Muscle of leg (tissue), 11 donors: ENCODE measurements around the gene CNPY4. TPM values are rescaled to one million over a fixed set of nuclear protein-coding genes. Genes with fewer than 3 reads are reported as not detected.
A peak's percentile ranks its signal among the peaks of the same experiment; 100 is the strongest.

ENCODE experiments used
- DNase-seq: peaks from one replicate; pipeline ENCODE4 v3.0.0; 2013
- H3K27ac ChIP-seq: one replicate; pipeline ENCODE4 v1.5.1; 2013; ENCODE audit warnings: mild to moderate bottlenecking, low read length, control low read depth
- H3K27me3 ChIP-seq: one replicate; pipeline ENCODE4 v1.6.1; 2013; ENCODE audit warnings: low read length; ENCODE audit not compliant: control insufficient read depth, insufficient read depth
- H3K36me3 ChIP-seq: one replicate; pipeline ENCODE4 v1.6.1; 2013; ENCODE audit warnings: low read length; ENCODE audit not compliant: control insufficient read depth, insufficient read depth
- H3K4me1 ChIP-seq: one replicate; pipeline ENCODE4 v1.6.1; 2013; ENCODE audit warnings: low read length; ENCODE audit not compliant: control insufficient read depth, insufficient read depth
- H3K4me3 ChIP-seq: one replicate; pipeline ENCODE4 v1.5.1; 2013; ENCODE audit warnings: low read length, control low read depth
- H3K9me3 ChIP-seq: replicated peaks from 2 replicates; pipeline ENCODE4 v1.6.1; 2013; ENCODE audit warnings: low read depth, low read length; ENCODE audit not compliant: control insufficient read depth
- WGBS: methylation state at CpG from one replicate; pipeline ENCODE4 v1.1.5; 2013; ENCODE audit warnings: missing lambda C conversion rate; ENCODE audit not compliant: insufficient coverage; 5-methylcytosine and 5-hydroxymethylcytosine counted together
- polyA plus RNA-seq, 8 donors: library from polyadenylated mRNA; unstranded; fragments of 120-200 nt; gene quantifications; one replicate each; pipeline versions ENCODE4 v1.2.1 to v1.2.3, GENCODE V29; 2013; ENCODE audit warnings: inconsistent platforms in 1 of 8, low replicate concordance in 1 of 8; ENCODE audit not compliant: insufficient read length in 8 of 8, insufficient read depth in 1 of 8
- total RNA-seq: library from RNA; stranded (reverse); fragments of 120-200 nt; gene quantifications from one replicate; pipeline ENCODE4 v1.2.4, GENCODE V29; 2013

CNPY4 gene
- total and polyA plus RNA-seq, 9 donors: 31.0 to 56.4 (median 44.4) TPM

- DNase-seq: peak; percentile 100
- peaks cover 57% of the 10 kb centered on the region for H3K36me3 ChIP-seq
- H3K9me3 ChIP-seq: no peaks in the 10 kb centered on the region
- peak within 1 kb of the TSS; percentile 92 for H3K27ac ChIP-seq
- peak within 1 kb of the TSS; percentile 93 for H3K4me3 ChIP-seq
- peaks cover 22% of the 10 kb centered on the region for H3K4me1 ChIP-seq
- H3K27me3 ChIP-seq: no peaks in the 10 kb centered on the region
- under 1% methylated on average over 79 of the region's 80 CpGs for WGBS
These were observed 18.2 kb upstream of the CNPY4 start, which contains the start of the genes AP4M1 and MCM7 for GRCh38 chr7:100101016-100101862. Gene AP4M1, plus strand, starts transcription at chr7:100101643. Its CDS starts 72 bp downstream, at chr7:100101715. Gene MCM7, minus strand, starts transcription at chr7:100101397. Its CDS starts 103 bp downstream, at chr7:100101294.

- DNase-seq: no peak
- Histone ChIP-seq H3K27ac (no peak overlapping the region), H3K4me1 (peaks cover 22% of the 10 kb centered on the region), H3K4me3 (no peak overlapping the region), H3K9me3 (no peaks in the 10 kb centered on the region), H3K27me3 (no peaks in the 10 kb centered on the region), H3K36me3 (peaks cover 56% of the 10 kb centered on the region)
- WGBS: 93% methylated on average over 10 of the region's 17 CpGs
These were observed 16.2 kb upstream of the CNPY4 start for GRCh38 chr7:100102950-100103840.

- Histone ChIP-seq H3K36me3 (peaks cover 59% of the 10 kb centered on the region), H3K4me1 (peaks cover 10% of the 10 kb centered on the region), H3K9me3 (no peaks in the 10 kb centered on the region), H3K27me3 (no peaks in the 10 kb centered on the region), H3K27ac (no peak overlapping the region), H3K4me3 (no peak overlapping the region)
- 95% methylated on average over 3 of the region's 4 CpGs for WGBS
- no peak for DNase-seq
These were observed 13.9 kb upstream of the CNPY4 start for GRCh38 chr7:100105534-100105933.

DNA sequence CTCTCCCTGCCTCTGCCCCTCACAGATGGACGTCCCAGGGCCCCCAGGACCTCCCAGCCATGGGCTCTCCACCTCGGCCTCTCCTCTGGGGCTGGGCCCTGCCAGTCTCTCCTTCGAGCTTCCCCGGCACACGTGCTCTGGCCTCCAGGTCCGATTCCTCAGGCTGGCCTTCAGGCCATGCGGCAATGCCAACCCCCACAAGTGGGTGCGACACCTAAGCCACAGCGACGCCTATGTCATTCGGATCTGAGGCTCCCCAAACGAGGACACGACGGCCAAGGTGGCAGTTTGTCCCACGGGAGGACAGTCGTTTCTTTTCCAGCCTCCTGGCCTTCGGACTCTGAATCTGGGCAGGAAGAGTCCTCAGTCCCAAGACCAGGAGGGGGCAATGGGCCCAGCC lies 12.8 kb upstream of the CNPY4 start:
- peaks cover 68% of the 10 kb centered on the region for H3K36me3 ChIP-seq
- H3K4me3 ChIP-seq: no peak overlapping the region

GRCh38 chr7:100107125-100107737 lies 12.2 kb upstream of the CNPY4 start:
- DNase-seq: no peak
- Histone ChIP-seq H3K9me3 (no peaks in the 10 kb centered on the region), H3K4me1 (peaks cover 3% of the 10 kb centered on the region), H3K4me3 (no peak overlapping the region), H3K36me3 (peaks cover 74% of the 10 kb centered on the region), H3K27ac (no peak overlapping the region), H3K27me3 (no peaks in the 10 kb centered on the region)
- 72% methylated on average over 23 of the region's 25 CpGs for WGBS

More for the DNA sequence above, 12.8 kb upstream of the CNPY4 start:
- peaks cover 7% of the 10 kb centered on the region for H3K4me1 ChIP-seq
- no peaks in the 10 kb centered on the region for H3K27me3 ChIP-seq
- no peak for DNase-seq
- WGBS: 77% methylated on average over 15 of the region's 17 CpGs
- no peak overlapping the region for H3K27ac ChIP-seq
- H3K9me3 ChIP-seq: no peaks in the 10 kb centered on the region

DNA sequence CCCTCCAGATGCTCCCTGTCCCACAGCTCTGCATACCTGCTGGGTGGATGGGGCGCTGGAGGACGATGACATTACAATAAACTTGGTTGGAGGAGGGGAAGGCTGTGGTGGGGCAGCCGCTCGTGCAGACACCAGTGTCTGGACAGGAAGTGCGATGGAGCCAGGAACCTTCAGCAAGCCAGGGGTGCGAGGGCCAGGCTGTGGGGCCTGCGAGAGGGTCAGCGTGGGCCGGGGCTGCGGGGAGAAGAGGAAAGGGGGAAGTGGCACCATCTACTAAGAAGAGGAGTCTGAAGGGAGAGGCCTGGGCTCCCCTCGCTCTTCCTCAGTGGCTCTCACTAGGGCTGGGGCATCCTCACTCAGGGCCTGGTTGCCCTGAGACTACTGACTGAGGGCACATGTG lies 11.5 kb upstream of the CNPY4 start:
- Histone ChIP-seq H3K9me3 (no peaks in the 10 kb centered on the region), H3K4me3 (no peak overlapping the region), H3K27ac (no peak overlapping the region), H3K36me3 (peaks cover 80% of the 10 kb centered on the region), H3K4me1 (no peaks in the 10 kb centered on the region), H3K27me3 (no peaks in the 10 kb centered on the region)
- 59% methylated on average over 10 of the region's 11 CpGs for WGBS
- no peak for DNase-seq

DNA sequence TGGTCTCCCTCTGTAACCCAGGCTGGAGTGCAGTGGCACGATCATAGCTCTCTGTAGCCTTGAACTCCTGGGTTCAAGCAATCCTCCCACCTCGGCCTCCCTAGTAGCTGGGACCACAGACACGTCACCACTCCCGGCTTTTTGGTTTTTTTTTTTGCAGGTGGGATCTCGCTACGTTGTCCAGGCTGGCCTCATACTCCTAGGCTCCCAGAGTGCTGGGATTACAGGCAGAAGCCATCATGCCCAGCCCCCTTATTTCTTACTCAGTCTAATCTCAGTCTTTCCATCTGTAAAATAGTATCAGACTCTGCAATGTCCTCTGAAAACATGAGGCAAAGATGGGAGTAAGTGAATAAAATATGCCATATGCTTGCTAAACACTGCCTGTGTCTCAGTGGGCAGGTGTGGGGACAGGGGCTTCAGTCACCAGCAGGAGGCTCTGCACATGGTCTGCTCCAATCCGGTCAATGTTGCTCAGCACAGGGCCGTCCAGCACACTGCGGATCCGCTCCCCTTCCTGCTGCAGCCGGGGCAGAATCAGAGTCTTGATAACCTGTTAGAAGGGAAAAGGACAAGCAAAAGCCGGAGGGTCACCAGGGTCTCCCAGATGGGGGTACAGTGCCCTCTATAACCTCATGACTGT lies 9.8 kb upstream of the CNPY4 start:
- 77% methylated on average over 10 of the region's 12 CpGs for WGBS
- Histone ChIP-seq H3K36me3 (peaks cover 81% of the 10 kb centered on the region), H3K9me3 (no peaks in the 10 kb centered on the region), H3K27ac (no peak overlapping the region), H3K4me3 (no peak overlapping the region), H3K4me1 (no peaks in the 10 kb centered on the region), H3K27me3 (no peaks in the 10 kb centered on the region)
- no peak for DNase-seq

DNA sequence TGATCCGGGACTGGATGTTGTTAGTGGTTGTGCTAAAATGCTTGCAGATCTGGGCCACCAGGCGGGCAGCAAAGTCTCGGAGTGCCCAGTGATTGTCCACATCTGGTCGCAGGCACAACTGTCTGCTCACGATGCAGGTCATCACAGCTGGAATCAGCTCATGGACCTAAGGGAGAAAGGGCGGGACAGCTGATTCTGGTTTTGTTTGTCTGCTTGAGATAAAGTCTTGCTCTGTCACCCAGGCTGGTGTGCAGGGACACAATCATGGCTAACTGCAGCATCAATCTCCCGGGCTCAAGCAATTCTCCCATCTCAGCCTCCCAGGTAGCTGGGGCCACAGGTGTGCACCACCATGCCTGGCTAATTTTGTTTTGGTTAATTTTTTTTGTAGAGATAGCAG lies 8.3 kb upstream of the CNPY4 start:
- Histone ChIP-seq H3K4me1 (no peaks in the 10 kb centered on the region), H3K36me3 (peaks cover 75% of the 10 kb centered on the region), H3K9me3 (no peaks in the 10 kb centered on the region), H3K27ac (no peak overlapping the region), H3K4me3 (no peak overlapping the region), H3K27me3 (no peaks in the 10 kb centered on the region)
- WGBS: 87% methylated on average over 6 of the region's 7 CpGs
- no peak for DNase-seq

DNA sequence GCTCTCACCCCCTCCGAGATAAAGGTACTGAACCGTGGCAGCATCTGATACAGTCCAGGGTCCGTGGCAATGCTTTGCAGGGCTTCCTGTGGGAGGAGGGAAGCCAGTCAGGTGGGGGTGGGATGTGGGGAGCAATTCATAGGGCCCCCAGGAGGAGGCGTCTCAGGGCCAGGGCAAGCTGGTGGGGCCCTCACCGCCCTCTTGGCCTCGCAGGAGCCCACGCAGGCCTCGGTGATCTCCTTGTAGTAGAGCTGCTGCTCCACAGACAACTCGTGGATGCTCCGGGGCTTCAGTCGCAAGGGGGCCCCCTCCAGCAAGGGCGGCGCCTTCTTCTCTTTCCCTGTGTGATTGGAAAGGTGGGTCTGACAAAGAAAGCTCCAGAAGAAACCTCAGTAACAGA lies 7.5 kb upstream of the CNPY4 start:
- WGBS: 89% methylated on average over 5 of the region's 13 CpGs
- no peaks in the 10 kb centered on the region for H3K4me1 ChIP-seq
- no peak for DNase-seq

More for the DNA sequence above, 7.5 kb upstream of the CNPY4 start:
- H3K4me3 ChIP-seq: no peak overlapping the region
- no peaks in the 10 kb centered on the region for H3K9me3 ChIP-seq
- no peaks in the 10 kb centered on the region for H3K27me3 ChIP-seq
- H3K36me3 ChIP-seq: peaks cover 69% of the 10 kb centered on the region
- no peak overlapping the region for H3K27ac ChIP-seq
